Activated CD4-positive, alpha-beta T cell treated with anti-CD3 and anti-CD28 coated beads for 24 hours (primary cell): Measurements from ENCODE around the gene GFRA1.

Experiments used
- DNase-seq, 2 donors: peaks; one replicate each; pipeline ENCODE4 v3.0.0-alpha.2; 2020; ENCODE audit warnings: low read depth in 2 of 2

Gene GFRA1

GRCh38 chr10:116101616-116102315 is 171.2 kb downstream of the GFRA1 start:
- no peak for DNase-seq

GRCh38 chr10:116100984-116101383 is 172.0 kb downstream of the GFRA1 start:
- no peak for DNase-seq

DNA sequence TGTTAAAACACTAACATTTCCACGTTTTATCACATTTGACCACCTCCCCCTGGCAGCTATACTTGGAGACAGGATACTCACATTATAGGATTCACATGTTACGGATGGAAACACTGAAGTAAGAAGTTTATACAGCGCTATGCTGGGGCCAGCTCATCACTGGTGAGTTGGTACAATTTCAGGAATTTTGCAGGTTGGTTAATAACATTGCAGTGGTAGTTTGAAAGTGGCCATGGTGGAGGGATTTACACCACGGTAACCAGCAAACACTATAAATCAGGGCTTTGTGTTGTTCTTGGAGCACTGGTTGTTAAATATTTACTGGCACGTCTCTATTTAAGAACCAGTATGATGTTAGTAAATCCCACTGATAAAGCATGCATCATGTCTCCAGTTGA is 174.0 kb downstream of the GFRA1 start:
- no peak for DNase-seq

- no peak for DNase-seq
Measured at GRCh38 chr10:116098411-116099022, 174.5 kb downstream of the GFRA1 start.

DNA sequence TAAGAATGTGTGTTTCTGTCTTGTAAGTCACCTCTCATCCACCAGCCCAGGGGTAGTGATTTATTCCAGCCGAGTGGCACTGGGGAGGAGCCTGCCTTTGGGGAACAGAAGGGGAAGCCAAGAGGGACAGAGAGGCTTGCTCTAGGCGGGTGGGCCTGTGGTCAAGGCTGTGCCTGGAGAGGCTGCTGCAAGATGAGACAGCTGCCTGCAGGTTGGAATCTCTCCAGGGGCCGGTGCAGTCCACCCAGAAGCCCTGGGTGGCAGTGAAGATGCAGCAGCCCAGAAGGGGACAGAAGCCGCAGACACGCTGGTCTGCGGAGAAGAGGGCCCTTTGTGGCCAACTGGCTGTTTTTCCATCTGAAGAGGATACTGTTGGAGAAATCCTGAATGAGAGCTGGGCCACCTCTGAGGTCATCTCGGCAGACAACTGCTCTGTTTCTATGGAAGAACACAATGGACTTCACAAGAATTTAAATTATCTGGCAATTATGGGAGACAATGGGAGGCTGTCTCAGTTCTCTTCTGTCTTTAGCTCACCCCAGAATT is 175.7 kb downstream of the GFRA1 start:
- no peak for DNase-seq

- DNase-seq = no peak
Measured at GRCh38 chr10:116096526-116096925, 176.5 kb downstream of the GFRA1 start.

GRCh38 chr10:116094356-116094755 is 178.7 kb downstream of the GFRA1 start:
- DNase-seq = no peak

GRCh38 chr10:116093031-116093430 is 180.0 kb downstream of the GFRA1 start:
- DNase-seq = no peak

DNA sequence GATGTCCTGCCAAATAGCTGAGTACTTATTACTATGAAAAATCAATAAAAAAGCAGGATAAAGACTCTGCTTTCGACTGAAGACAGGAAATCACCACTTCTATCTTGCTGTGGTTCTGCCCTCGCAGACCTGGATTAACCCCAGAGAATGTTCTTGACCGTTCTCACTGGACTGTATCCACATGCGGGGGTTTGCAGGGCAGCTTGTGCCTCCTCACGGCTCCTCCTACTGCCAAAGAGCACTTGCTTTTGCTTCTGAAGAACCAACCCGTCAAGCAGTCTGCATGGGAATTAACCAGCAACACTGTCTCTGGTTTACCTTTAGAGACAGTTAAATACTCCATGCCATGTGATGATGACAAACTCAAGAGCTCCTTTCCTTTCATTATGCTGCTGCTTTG is 184.0 kb downstream of the GFRA1 start:
- no peak for DNase-seq

- DNase-seq = no peak
Measured at GRCh38 chr10:116085323-116085722, 187.7 kb downstream of the GFRA1 start.

GRCh38 chr10:116084161-116084560 is 188.8 kb downstream of the GFRA1 start:
- DNase-seq = no peak

DNA sequence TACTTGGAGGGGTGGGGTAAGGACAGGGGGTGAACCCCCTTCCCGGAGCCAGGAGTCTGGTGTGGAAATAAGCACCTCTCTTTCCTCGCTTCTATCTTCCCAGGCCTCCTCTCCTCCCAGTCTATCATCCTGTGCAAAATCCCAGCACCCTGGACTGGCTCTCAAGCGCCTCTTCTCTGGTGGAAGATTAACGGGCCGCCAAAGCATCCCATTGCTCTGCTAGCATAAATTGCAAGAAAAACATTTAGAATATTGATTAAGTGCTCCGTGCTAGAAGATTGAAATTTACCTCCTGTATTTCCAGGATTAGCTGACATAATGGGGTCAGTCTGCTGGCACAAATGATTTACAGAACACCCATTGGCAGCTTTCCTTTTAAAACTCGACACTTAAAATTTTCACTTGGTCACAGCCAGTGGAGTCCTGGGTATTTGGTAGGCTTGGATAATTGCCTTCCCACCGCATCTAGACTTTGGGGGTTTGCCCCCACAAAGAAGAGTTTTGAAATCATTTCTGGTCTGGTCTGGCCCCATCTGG is 189.7 kb downstream of the GFRA1 start:
- no peak for DNase-seq

DNA sequence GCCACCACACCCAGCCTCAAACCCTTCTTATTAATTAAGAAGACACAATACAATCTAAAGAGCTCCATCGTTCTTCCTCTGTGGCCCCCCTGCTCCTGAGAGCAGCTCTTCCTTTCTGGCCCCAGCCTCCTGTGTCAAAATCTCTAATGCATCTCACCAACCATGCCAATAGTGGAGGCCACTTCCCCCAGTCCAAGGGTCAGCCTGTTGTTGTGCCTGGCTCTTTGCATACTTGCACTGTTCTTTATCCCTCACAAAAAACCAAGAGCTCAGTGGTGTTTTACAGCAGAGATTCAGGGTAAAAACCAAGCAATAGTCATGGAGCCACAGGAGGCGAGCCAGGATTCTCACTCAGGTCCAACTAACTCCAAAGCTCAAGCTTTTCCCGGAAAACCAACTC is 190.2 kb downstream of the GFRA1 start:
- no peak for DNase-seq

- DNase-seq = no peak
Measured at GRCh38 chr10:116082206-116082605, 190.8 kb downstream of the GFRA1 start.

GRCh38 chr10:116080553-116080952 is 192.5 kb downstream of the GFRA1 start:
- DNase-seq = no peak

GRCh38 chr10:116079355-116079754 is 193.7 kb downstream of the GFRA1 start:
- DNase-seq = no peak

- no peak for DNase-seq
Measured at GRCh38 chr10:116076621-116077020, 196.4 kb downstream of the GFRA1 start.

DNA sequence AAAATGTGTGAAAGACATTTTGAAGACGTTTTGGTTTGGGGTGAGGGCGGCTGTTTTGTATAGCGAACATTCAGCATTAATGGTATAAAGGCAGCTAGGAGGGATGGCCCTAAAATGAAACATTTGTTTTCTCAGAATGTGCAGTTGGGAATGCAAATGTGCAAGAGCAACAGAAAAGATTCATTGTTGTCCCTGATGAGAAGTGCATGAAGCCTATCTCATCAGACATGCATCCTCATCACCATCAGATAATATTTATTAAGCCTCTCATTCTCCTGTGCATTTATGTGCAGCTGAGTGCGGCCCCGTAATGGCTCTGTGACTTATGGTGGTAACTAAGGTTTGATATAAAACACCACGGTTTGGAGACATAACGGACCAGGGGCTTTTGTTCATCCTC is 199.5 kb downstream of the GFRA1 start:
- no peak for DNase-seq

DNA sequence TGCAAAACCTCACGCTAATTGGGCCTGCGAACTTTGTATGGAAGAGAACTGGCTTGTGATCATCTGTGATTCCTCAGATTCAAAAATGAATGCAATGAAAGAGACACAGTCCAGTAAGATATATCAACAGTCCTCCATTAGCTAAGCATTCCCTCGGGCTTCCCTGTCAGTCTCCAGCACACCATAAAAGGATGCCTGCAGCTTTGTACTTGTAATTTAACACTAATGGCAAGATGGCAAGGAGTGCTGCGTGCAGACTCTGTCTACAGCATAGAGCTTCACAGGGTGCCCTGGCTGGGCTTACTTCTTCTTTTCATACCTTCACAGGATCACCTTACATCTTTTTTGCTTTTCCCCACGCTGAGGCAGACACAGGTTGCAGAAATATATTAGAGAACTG is 200.0 kb downstream of the GFRA1 start:
- no peak for DNase-seq

- no peak for DNase-seq
Measured at GRCh38 chr10:116071453-116072148, 201.4 kb downstream of the GFRA1 start.

DNA sequence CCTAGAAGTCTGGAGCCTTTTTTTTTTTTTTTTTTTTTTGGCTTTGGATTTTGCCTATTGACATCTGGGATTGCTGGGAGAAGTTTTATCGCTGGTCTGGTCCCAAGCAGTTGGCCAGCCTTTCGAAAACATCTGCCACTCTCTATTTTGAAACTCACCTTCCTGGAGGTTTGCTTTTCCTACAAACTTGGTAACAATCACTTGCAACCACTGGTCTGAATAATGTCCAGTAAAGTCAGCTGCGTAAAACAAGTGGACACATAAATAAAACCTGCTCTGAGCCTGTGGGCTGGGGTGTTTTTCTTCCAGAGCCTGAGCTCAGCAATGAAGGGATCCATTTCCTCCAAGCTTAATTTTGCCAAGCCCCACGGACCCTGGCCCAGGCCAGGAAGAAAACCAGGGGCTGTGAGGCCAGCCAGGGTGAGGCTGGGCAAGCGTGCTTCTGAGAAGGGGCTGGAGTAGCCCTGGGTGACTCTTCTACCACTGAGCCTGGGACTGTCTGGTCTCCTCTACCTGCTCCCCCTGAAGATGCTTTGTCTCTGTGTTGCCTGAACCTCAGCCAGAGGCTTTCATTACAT is 202.2 kb downstream of the GFRA1 start:
- no peak for DNase-seq

GRCh38 chr10:116069856-116070255 is 203.2 kb downstream of the GFRA1 start:
- DNase-seq = no peak
